ENCODE results near the gene PNKD. TPM values are rescaled to one million over a fixed set of nuclear protein-coding genes. Genes with fewer than 3 reads are reported as not detected.

Gene PNKD
- total RNA-seq, 1 donor from 2014 or later, result 45.0 TPM

DNA sequence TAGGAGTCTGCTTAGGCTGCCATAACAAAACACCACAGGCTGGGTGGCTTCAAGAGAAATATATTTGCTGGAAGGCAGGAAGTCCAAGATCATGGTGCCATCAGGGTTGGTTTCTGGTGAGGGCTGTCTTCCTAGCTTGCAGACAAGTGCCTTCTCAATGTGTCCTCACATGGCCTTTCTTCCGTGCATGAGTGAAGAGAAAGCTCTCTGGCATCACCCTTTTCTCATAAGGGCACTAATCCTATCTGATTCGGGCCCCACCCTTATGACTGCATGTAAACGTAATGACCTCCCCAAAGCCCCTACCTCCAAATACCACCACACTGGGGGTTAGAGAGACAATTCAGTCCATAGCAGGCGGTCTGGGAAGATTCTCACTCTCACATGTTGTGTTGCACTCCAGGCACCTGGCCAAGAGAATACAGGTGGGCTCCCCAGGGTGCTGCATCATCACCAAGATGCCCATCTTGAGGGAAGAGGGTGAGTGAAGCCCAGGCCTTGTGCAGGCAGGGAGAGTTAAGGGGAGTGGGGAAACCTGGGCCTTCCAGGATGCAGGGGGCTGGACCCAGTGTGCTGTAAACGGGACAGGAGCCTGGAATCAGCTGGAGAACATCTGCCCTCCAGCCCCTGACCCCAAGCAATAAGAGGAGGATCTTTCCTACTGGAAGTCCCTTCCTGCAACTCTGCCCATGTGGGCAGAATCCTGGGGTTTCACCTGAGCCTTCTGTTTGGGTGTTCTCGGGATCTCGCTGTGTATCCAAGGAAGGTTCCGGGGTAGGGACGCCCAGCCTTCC lies 96.5 kb downstream of the PNKD start:
- Mint-ChIP-seq H3K4me3 (ENCODE audit: unreplicated experiment) (peak overlapping the region; percentile 65), H3K36me3 (ENCODE audit: unreplicated experiment) (no peaks in the 10 kb centered on the region), H3K4me1 (ENCODE audit: unreplicated experiment) (peaks cover 11% of the 10 kb centered on the region), H3K27me3 (ENCODE audit: unreplicated experiment) (no peaks in the 10 kb centered on the region), H3K27ac (ENCODE audit: unreplicated experiment) (no peak overlapping the region), H3K9me3 (ENCODE audit: unreplicated experiment) (no peaks in the 10 kb centered on the region)
- no peak for DNase-seq (ENCODE audit: extremely low spot score, unreplicated experiment)
- TF ChIP-seq, protein P1, sequence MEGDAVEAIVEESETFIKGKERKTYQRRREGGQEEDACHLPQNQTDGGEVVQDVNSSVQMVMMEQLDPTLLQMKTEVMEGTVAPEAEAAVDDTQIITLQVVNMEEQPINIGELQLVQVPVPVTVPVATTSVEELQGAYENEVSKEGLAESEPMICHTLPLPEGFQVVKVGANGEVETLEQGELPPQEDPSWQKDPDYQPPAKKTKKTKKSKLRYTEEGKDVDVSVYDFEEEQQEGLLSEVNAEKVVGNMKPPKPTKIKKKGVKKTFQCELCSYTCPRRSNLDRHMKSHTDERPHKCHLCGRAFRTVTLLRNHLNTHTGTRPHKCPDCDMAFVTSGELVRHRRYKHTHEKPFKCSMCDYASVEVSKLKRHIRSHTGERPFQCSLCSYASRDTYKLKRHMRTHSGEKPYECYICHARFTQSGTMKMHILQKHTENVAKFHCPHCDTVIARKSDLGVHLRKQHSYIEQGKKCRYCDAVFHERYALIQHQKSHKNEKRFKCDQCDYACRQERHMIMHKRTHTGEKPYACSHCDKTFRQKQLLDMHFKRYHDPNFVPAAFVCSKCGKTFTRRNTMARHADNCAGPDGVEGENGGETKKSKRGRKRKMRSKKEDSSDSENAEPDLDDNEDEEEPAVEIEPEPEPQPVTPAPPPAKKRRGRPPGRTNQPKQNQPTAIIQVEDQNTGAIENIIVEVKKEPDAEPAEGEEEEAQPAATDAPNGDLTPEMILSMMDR (IDR thresholded peaks at IDR 0.05), result no peak

DNA sequence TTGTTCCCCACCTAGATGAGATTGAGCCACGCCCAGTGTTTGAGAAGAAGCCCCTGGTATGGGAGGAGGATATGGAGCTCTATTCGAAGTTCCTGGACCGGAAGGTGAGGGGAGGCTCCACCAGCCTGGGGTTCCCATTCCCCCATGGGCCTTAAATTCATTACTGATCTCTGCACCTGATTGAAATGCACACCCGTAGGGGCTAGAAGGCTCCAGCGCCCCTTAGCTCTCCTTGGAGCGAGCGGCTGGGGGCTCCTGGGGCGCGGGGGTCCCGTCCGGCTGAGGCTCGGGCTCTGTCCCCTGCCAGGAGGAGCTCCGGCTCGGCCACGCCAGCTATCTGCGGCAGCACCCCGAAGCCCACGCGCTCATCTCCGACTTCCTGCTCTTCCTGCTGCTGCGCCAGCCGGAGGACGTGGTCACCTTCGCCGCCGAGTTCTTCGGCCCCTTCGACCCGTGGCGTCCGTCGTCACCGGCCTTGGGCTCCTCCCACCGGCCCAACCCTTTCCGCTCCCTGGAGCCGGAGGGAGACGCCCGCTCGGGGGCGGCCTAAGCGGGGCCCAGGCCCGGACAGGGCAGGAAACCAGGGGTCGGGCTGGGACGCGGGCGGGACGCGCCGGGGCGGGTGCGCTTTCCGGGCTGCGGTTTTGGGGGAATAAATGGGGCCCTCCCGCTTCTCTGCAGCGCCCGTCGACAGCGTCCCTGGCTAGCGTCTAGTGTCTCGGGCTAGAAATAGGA lies 97.3 kb downstream of the PNKD start:
- peaks cover 11% of the 10 kb centered on the region for H3K4me1 Mint-ChIP-seq (ENCODE audit: unreplicated experiment)
- no peaks in the 10 kb centered on the region for H3K9me3 Mint-ChIP-seq (ENCODE audit: unreplicated experiment)
- peak overlapping the region; percentile 65 for H3K4me3 Mint-ChIP-seq (ENCODE audit: unreplicated experiment)
- H3K36me3 Mint-ChIP-seq (ENCODE audit: unreplicated experiment), result no peaks in the 10 kb centered on the region
- TF ChIP-seq, protein P1 (IDR thresholded peaks at IDR 0.05), result no peak
- H3K27me3 Mint-ChIP-seq (ENCODE audit: unreplicated experiment), result no peaks in the 10 kb centered on the region
- H3K27ac Mint-ChIP-seq (ENCODE audit: unreplicated experiment), result no peak overlapping the region
- DNase-seq (ENCODE audit: extremely low spot score, unreplicated experiment), result peak; percentile 87

DNA sequence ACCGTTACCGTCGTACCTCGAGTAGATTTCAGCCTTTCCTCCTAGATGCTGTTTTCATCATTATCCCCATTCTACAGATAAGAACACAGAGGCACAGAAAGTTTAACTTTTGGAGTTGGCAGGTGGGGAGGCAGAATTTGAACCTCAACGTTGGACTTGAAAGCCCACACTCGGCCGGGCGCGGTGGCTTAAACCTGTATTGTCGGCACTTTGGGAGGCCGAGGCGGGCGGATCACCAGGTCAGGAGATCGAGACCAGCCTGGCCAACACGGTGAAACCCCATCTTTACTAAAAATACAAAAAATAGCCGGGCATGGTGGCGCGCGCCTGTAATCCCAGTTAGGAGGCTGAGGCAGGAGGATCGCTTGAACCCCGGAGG lies 97.8 kb downstream of the PNKD start:
- no peak for DNase-seq (ENCODE audit: extremely low spot score, unreplicated experiment)
- TF ChIP-seq, protein P1 (IDR thresholded peaks at IDR 0.05), result no peak
- no peaks in the 10 kb centered on the region for H3K27me3 Mint-ChIP-seq (ENCODE audit: unreplicated experiment)
- peak overlapping the region; percentile 65 for H3K4me3 Mint-ChIP-seq (ENCODE audit: unreplicated experiment)
- H3K9me3 Mint-ChIP-seq (ENCODE audit: unreplicated experiment), result no peaks in the 10 kb centered on the region
- no peak overlapping the region for H3K27ac Mint-ChIP-seq (ENCODE audit: unreplicated experiment)
- peaks cover 11% of the 10 kb centered on the region for H3K4me1 Mint-ChIP-seq (ENCODE audit: unreplicated experiment)
- no peaks in the 10 kb centered on the region for H3K36me3 Mint-ChIP-seq (ENCODE audit: unreplicated experiment)

DNA sequence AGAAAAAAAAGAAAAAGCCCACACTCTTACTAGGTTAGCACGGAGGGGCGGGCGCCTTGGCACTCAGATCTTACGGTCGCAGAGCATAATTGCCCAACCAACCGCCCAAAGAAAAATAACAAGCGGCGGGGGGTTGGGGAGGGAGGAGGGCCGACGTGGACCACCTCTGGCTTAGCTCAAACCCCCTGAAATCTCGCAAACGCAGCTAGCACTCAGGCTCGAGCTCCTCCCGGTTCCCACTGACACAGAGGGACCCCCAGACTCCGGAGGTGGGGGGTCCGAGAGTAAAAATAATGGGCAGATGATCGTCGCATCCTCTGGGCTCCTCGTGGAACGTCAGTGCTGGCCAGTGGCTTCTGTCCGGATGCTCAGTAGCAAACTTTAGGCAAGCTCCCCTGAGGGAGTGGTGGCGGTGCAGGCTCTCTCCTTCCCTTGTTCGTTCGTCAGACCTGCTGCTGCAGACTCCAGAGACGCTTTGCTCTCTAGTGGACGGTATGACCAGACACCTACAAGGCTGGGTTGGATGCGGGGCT lies 98.4 kb downstream of the PNKD start:
- TF ChIP-seq, protein P1 (IDR thresholded peaks at IDR 0.05), result no peak
- Mint-ChIP-seq H3K27me3 (ENCODE audit: unreplicated experiment) (no peaks in the 10 kb centered on the region), H3K36me3 (ENCODE audit: unreplicated experiment) (no peaks in the 10 kb centered on the region), H3K4me1 (ENCODE audit: unreplicated experiment) (peaks cover 11% of the 10 kb centered on the region), H3K9me3 (ENCODE audit: unreplicated experiment) (no peaks in the 10 kb centered on the region), H3K4me3 (ENCODE audit: unreplicated experiment) (peak overlapping the region; percentile 16), H3K27ac (ENCODE audit: unreplicated experiment) (no peak overlapping the region)
- no peak for DNase-seq (ENCODE audit: extremely low spot score, unreplicated experiment)

DNA sequence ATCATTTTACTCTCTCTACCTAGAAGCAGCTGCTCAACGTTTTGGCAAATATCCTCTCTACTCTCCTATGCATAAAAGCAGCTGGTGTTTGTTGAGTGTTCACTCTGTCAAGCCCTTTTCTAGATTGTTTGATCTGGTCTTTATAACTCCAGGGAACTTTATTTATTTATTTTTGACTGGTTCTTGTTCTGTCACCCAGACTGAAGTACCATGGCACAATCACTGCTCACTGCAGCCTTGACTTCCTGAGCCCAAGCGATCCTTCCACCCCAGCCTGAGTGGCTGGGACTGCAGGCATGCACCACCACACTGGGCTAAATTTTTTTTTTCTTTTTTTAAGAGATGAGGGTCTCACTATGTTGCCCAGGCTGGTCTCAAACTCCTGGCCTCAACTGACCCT lies 99.0 kb downstream of the PNKD start:
- H3K4me1 Mint-ChIP-seq (ENCODE audit: unreplicated experiment), result peaks cover 5% of the 10 kb centered on the region
- H3K27ac Mint-ChIP-seq (ENCODE audit: unreplicated experiment), result no peak overlapping the region
- TF ChIP-seq, protein P1 (IDR thresholded peaks at IDR 0.05), result no peak
- no peaks in the 10 kb centered on the region for H3K9me3 Mint-ChIP-seq (ENCODE audit: unreplicated experiment)
- H3K27me3 Mint-ChIP-seq (ENCODE audit: unreplicated experiment), result no peaks in the 10 kb centered on the region
- H3K36me3 Mint-ChIP-seq (ENCODE audit: unreplicated experiment), result no peaks in the 10 kb centered on the region
- peak overlapping the region; percentile 44 for H3K4me3 Mint-ChIP-seq (ENCODE audit: unreplicated experiment)
- DNase-seq (ENCODE audit: extremely low spot score, unreplicated experiment), result no peak
